GM18519 (cell line): Measurements from ENCODE around the gene AHRR.
"Not testable (repeated sequence)": the region's sequence is repeated elsewhere in the genome, so short reads cannot be mapped to it uniquely, and the experiment has no call there.

Source experiments
- ATAC-seq: cut with Tn5 transposase; IDR thresholded peaks from one replicate; pipeline ENCODE4 v1.9.1; 2021; ENCODE audit warnings: mild to moderate bottlenecking, moderate library complexity; ENCODE audit not compliant: unreplicated experiment, low FRiP score

Gene AHRR

GRCh38 chr5:466661-467310 is 145.3 kb downstream of the AHRR start:
- ATAC-seq = no peak

GRCh38 chr5:468401-468800 is 146.9 kb downstream of the AHRR start:
- ATAC-seq = no peak

- no peak for ATAC-seq
Observed at GRCh38 chr5:469752-470483, 148.4 kb downstream of the AHRR start.

- no peak for ATAC-seq
Observed at GRCh38 chr5:470961-471749, 149.6 kb downstream of the AHRR start.

GRCh38 chr5:471750-472058 is 150.2 kb downstream of the AHRR start:
- ATAC-seq = no peak

DNA sequence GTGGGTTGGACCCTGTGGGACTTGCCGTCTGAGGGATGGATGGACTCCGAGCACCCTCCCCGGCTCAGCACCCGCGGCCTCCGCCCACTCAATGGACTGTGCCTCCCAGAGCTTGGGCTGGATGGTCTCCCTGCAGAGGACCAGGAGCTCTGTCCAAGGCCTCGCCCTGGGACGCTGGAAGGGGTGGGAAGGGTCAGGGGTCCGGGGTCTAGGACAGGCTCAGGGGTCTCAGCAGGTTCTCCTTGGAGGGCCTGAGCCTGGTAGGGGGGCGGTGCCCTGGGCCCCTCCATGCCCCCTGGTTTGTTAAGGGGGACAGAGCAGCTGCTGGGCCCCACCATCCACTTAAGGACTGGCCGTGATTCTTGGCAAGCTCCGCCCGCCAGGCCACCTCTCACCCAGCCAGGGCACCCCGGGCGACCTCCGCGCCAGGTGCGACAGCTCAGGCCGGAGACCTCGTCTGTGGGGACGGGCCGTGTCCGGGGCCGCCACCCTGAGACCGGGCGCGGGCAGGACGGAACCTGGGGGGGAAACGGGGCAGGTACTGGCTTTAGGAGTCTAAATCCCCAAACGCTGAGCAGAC is 150.7 kb downstream of the AHRR start:
- ATAC-seq = no peak

DNA sequence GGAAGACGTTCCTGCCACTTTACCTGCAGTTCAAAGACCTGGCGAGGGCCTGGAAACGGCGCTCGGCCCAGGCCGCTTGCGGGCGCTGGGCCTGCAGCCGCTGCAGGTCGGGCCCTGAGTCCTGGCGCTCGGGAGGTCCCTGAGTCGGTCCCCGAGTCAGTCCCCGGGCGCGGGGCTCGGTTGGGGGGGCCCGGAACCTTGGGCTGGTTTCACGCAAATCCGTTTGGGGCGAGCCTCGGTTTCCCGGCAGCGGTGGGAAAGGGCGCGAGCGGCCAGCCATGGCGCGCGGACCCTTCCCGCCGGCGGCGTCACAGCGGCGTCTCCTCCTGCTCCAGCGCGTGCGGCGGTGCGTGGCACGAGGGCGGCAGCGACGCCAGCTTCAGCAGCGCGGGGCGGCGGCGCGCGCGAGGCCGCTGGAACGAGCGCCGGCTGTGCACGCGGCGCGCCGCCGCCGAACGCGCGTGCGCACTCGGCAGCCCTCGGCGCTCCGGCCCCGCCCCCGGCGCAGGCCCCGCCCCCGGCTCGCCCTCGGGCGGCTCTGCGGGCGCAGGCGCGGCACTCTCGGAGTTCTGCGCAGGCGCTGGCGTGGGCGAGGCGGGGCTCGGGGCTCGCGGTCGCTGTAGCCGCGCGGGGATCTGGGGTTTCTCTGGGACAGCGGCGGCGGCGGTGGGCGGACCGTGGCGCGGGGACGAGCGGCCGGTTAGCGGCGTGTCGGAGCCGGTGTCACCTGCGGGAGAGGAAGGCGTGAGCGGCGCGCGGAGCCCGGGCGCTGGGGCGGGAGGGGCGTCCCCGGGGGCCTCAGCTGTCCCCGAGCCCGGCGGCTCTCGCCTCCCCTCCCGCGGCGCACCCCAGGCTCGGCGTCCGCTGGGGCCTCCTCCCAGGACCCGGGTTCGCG is 151.4 kb downstream of the AHRR start:
- ATAC-seq = peak; percentile 58

GRCh38 chr5:473551-474192 is 152.2 kb downstream of the AHRR start:
- peak; percentile 16 for ATAC-seq

DNA sequence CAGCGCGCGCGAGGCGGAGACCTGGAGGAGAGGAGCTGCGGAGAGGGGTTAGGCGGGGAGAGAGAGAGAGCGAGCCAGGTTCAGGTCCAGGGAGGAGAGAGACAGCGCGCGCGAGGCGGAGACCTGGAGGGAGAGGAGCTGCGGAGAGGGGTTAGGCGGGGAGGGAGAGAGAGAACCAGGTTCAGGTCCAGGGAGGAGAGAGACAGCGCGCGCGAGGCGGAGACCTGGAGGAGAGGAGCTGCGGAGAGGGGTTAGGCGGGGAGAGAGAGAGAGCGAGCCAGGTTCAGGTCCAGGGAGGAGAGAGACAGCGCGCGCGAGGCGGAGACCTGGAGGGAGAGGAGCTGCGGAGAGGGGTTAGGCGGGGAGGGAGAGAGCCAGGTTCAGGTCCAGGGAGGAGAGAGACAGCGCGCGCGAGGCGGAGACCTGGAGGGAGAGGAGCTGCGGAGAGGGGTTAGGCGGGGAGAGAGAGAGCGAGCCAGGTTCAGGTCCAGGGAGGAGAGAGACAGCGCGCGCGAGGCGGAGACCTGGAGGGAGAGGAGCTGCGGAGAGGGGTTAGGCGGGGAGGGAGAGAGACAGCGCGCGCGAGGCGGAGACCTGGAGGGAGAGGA is 152.8 kb downstream of the AHRR start:
- not testable (repeated sequence) for ATAC-seq

GRCh38 chr5:474840-475661 is 153.5 kb downstream of the AHRR start:
- ATAC-seq = no peak

GRCh38 chr5:475704-476101 is 154.2 kb downstream of the AHRR start:
- ATAC-seq = no peak

GRCh38 chr5:476102-476813 is 154.7 kb downstream of the AHRR start:
- ATAC-seq = no peak

DNA sequence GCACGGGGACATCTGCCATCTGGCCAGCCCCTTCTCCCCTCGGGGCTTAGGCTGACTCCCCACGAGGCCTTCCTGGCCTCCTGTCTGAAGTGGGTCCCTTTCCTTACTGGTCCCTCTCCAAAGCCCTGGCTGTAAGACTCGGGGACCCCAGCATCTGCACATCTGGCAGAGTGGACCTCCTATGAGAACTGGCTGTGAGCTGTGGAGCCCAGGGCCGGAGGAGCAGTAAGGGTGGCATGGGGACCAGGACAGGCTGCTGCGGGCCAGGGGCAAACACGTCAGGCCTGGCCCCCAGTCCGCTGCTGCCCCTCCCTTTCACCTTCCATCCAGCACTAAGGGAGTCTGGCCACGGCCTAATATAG is 155.3 kb downstream of the AHRR start:
- ATAC-seq = no peak

DNA sequence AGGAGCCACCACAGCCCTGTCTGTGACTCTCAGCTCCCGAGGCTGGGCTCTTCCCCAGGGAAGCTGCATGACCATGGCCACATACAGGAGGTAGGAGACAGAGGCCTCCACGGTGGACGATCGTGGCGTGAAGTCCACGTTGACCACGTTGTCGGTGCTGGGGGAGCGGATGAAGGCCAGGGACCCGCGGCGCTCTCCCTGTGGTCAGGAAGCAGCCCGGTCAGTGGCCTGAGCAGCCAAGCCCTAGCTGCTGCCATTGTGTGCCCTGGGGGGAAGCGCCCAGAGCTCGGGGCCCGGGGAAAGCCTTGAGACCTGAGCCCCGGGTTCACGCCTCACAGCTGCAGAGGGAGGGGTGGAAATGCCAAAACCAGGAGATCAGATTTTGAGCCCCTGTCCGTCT is 155.7 kb downstream of the AHRR start:
- no peak for ATAC-seq

DNA sequence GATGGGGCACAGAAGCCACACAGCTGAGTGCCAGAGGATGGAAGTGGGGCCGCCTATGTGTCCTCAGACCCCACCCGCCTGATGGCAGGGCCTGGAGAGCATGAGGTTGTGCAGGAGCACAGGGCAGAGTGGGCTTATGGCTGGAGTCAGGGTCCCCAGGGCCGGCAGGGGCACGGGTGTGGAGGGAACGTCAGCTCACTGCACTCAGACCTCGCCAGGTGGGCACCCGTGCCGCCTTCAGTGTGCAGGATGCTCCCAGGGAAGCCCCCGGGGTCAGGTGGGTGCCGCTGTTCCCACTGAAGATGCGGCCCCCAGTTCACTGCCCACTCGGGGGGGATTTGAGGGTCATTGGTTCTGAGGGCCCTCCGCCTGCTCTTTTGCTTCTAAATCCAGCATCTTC is 156.4 kb downstream of the AHRR start:
- ATAC-seq = no peak

DNA sequence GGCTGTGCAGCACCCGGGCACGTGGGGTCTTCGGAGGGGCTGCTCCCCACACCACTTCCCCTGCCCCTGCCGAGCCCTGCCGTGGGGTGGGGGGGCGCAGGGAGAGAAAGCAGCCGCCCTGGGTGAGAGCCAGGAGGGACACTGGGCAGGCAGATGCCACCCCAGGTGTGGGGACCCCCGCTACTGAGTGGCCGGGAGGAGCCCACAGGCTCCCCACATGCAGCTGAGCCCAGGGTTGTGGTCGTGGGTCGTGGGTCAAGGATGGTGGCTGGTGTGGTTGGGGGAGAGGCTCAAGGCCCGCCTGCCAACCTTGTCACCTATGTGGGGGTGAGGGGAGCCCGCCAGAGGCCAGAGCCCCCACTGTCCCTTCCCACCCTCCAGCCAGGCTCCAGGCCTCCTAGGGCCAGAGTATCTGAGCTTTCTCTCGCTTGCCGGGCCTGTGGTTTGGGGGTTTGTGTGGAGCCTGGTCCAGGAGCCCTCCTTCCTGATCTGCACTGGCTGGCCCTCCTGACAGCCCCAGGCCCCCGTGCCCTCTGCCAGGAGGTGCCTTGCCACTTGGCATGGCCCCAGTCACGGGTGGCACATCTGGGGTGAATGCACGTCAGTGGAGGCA is 157.0 kb downstream of the AHRR start:
- ATAC-seq = no peak

- no peak for ATAC-seq
Observed at GRCh38 chr5:478982-479535, 157.5 kb downstream of the AHRR start.
